DOHH2 (cell line): Measurements from ENCODE around the gene BNC1.

Experiments
- CTCF ChIP-seq: fragments of 200-600 bp; sonication (generic); IDR thresholded peaks from one replicate; pipeline ENCODE4 v1.5.1; 2014; ENCODE audit warnings: antibody characterized with exemption, mild to moderate bottlenecking, low read depth, low read length; ENCODE audit not compliant: poor library complexity, severe bottlenecking
- EZH2phosphoT487 ChIP-seq: fragments of 200-600 bp; sonication (generic); IDR thresholded peaks from 2 replicates; pipeline ENCODE4 v1.6.1; 2017; ENCODE audit warnings: borderline replicate concordance, mild to moderate bottlenecking, antibody characterized with exemption, low read length, moderate library complexity, mixed read lengths

GRCh38 chr15:83285284-83285978, 967 bp upstream of the BNC1 start:
- no peak for TF ChIP-seq CTCF
- no peak for TF ChIP-seq EZH2phosphoT487
